ENCODE measurements around the gene BSDC1. TPM values are rescaled to one million over a fixed set of nuclear protein-coding genes. Genes with fewer than 3 reads are reported as not detected.
A peak's percentile ranks its signal among the peaks of the same experiment; 100 is the strongest.

BSDC1 gene
- total RNA-seq, 1 experiment from 2014 or later = 47.0 TPM

GRCh38 chr1:32334864-32335534 is 59.2 kb downstream of the BSDC1 start:
- H2AFZ ChIP-seq (ENCODE audit: low read depth, low read length, poor library complexity, severe bottlenecking) = no peak overlapping the region
- no peaks in the 10 kb centered on the region for H4K20me1 ChIP-seq (ENCODE audit: insufficient read depth)
- DNase-seq (ENCODE audit: low read depth, low spot score) = no peak
- ATAC-seq = peak; percentile 47
- H3K27me3 ChIP-seq (ENCODE audit: insufficient read depth, low read length) = no peaks in the 10 kb centered on the region
- peak overlapping the region; percentile 78 for H3K9ac ChIP-seq (ENCODE audit: low read length)
- BruUV-seq (replicated peaks) = no TSS peak
- peaks cover 22 to 62% of the 10 kb centered on the region in 2 experiments for H3K4me1 ChIP-seq (ENCODE audit: control insufficient read depth in 1 of 2, insufficient read depth in 2 of 2, low read length in 2 of 2)
- peak overlapping the region; percentile 70 for H3K27ac ChIP-seq (ENCODE audit: low read depth, low read length)
- peaks cover 24% of the 10 kb centered on the region for H3K79me2 ChIP-seq (ENCODE audit: insufficient read depth, low read length)
- H3K4me3 ChIP-seq (replicated peaks in 1 of 2; ENCODE audit: low read depth in 1 of 2, low read length in 2 of 2) = peak overlapping the region; percentile 61 to 77
- RAD21 ChIA-PET (ENCODE audit: low non-redundant PET in 1 of 2, low total read pairs in 2 of 2, uncharacterized antibody in 2 of 2, unreplicated experiment in 2 of 2) = no interaction called here
- peaks cover 6 to 29% of the 10 kb centered on the region in 2 experiments; a peak in 3 of 4 replicates for H3K36me3 ChIP-seq (ENCODE audit: control insufficient read depth in 1 of 2, insufficient read depth in 2 of 2, low read length in 2 of 2)
- no peak for TF ChIP-seq MAX (IDR thresholded peaks at IDR 0.05)
- no peak for TF ChIP-seq EGR1 (IDR thresholded peaks at IDR 0.05; ENCODE audit: low read depth)
- TF ChIP-seq CTCF (IDR thresholded peaks at IDR 0.05 in 2 of 3, conservative IDR thresholded peaks at IDR 0.05 in 1 of 3; ENCODE audit: borderline replicate concordance in 1 of 3, insufficient read depth in 1 of 3, low read depth in 2 of 3, low read length in 2 of 3) = peak; percentile 41 to 80 (median 61); a peak in 5 of 6 replicates
- no peak for TF ChIP-seq ZBTB33 (IDR thresholded peaks at IDR 0.05; ENCODE audit: extremely low read depth, insufficient replicate concordance, low read length)
- TF ChIP-seq ZFX (IDR thresholded peaks at IDR 0.05) = no peak
- TF ChIP-seq EZH2phosphoT487 (IDR thresholded peaks at IDR 0.05; ENCODE audit: borderline replicate concordance) = no peak
- TF ChIP-seq, protein P1, sequence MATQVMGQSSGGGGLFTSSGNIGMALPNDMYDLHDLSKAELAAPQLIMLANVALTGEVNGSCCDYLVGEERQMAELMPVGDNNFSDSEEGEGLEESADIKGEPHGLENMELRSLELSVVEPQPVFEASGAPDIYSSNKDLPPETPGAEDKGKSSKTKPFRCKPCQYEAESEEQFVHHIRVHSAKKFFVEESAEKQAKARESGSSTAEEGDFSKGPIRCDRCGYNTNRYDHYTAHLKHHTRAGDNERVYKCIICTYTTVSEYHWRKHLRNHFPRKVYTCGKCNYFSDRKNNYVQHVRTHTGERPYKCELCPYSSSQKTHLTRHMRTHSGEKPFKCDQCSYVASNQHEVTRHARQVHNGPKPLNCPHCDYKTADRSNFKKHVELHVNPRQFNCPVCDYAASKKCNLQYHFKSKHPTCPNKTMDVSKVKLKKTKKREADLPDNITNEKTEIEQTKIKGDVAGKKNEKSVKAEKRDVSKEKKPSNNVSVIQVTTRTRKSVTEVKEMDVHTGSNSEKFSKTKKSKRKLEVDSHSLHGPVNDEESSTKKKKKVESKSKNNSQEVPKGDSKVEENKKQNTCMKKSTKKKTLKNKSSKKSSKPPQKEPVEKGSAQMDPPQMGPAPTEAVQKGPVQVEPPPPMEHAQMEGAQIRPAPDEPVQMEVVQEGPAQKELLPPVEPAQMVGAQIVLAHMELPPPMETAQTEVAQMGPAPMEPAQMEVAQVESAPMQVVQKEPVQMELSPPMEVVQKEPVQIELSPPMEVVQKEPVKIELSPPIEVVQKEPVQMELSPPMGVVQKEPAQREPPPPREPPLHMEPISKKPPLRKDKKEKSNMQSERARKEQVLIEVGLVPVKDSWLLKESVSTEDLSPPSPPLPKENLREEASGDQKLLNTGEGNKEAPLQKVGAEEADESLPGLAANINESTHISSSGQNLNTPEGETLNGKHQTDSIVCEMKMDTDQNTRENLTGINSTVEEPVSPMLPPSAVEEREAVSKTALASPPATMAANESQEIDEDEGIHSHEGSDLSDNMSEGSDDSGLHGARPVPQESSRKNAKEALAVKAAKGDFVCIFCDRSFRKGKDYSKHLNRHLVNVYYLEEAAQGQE (IDR thresholded peaks at IDR 0.05; ENCODE audit: low read depth) = no peak
- no peak for TF ChIP-seq ATF3 (IDR thresholded peaks at IDR 0.05)
- TF ChIP-seq SIN3A (IDR thresholded peaks at IDR 0.05; ENCODE audit: low read depth) = no peak
- no peak for TF ChIP-seq YY1 (IDR thresholded peaks at IDR 0.05; ENCODE audit: extremely low read depth, insufficient replicate concordance, low read depth, low read length)
- TF ChIP-seq RAD21 (IDR thresholded peaks at IDR 0.05; ENCODE audit: low read depth) = peak; percentile 33
- no peak; the same call in 1 of the 2 replicates for TF ChIP-seq POLR2AphosphoS5 (IDR thresholded peaks at IDR 0.05; ENCODE audit: low read depth, low read length)
- TF ChIP-seq EZH2 (IDR thresholded peaks at IDR 0.05) = no peak
- no peak for TF ChIP-seq JUND (IDR thresholded peaks at IDR 0.05)
- no peak for TF ChIP-seq CEBPB (IDR thresholded peaks at IDR 0.05; ENCODE audit: low read depth)
- CTCF ChIA-PET = no interaction called here
- POLR2A ChIA-PET = interaction anchor here (1.2 to 2.1 kb wide), 4 partner anchors 11 to 155 kb away, joined by 4 to 22 read pairs (median 11); partner anchors contain the start of gene TXLNA
- intact Hi-C loops (cut with micrococcal nuclease) = no loop called here
- no peaks in the 10 kb centered on the region for H3K9me2 ChIP-seq (ENCODE audit: insufficient read depth)
- no peaks in the 10 kb centered on the region for H3K9me3 ChIP-seq (ENCODE audit: control insufficient read depth in 1 of 2, insufficient read depth in 1 of 2, low read depth in 1 of 2, low read length in 2 of 2)
- H3K4me2 ChIP-seq (ENCODE audit: low read length) = peak overlapping the region; percentile 93

Data from HCT116 (cell line).